HepG2 (cell line): ENCODE data around the gene ZNF792. TPM values are rescaled to one million over a fixed set of nuclear protein-coding genes. Genes with fewer than 3 reads are reported as not detected.

Experiments used
- ATAC-seq: fragments of 200-7000 bp; cut with Tn5 transposase; 3 replicates; pipeline ENCODE4 v1.9.1; 2020; ENCODE audit warnings: mild to moderate bottlenecking, moderate library complexity
- BruUV-seq: library from RNA; stranded (reverse); fragments of 400-500 nt; replicated peaks from 2 replicates; lab custom pipeline; 2021; lab: Mats Ljungman, UMichigan
- CTCF ChIA-PET: fragments of 300-600 bp; formaldehyde crosslinking; extraction: SDS; loops from one replicate; lab custom pipeline; 2021; ENCODE audit warnings: low total read pairs, inconsistent platforms, low intra/inter-chr PET ratio; lab: Yijun Ruan, JAX
- POLR2A ChIA-PET: fragments of 350-600 bp; sonication (Branson Sonifier 250); formaldehyde crosslinking; loops from one replicate; lab custom pipeline; 2020; ENCODE audit warnings: antibody characterized with exemption, inconsistent platforms; lab: Yijun Ruan, JAX
- DNase-seq: peaks from one replicate; pipeline ENCODE4 v3.0.0-alpha.2; 2015; ENCODE audit warnings: low spot score
- FAIRE-seq: peaks from 3 replicates; lab custom pipeline; 2011; peaks lifted over from hg19 to GRCh38; lab: Jason Lieb, UNC
- H2AFZ ChIP-seq: one replicate; pipeline ENCODE4 v1.6.1; 2011; ENCODE audit warnings: low read length, inconsistent platforms
- H3K27ac ChIP-seq: fragments of 300-600 bp; 3 replicates; pipeline ENCODE4 v1.8.0; 2011; ENCODE audit warnings: mixed run types, mild to moderate bottlenecking, mixed read lengths, low read length, inconsistent platforms; ENCODE audit not compliant: insufficient read depth; ENCODE audit errors: extremely low read length
- H3K27me3 ChIP-seq, 2 experiments: fragments of 200-600 bp in 1 of 2; 2 replicates in 1 of 2; 3 replicates in 1 of 2; pipeline versions ENCODE4 v1.6.0 to v1.8.0; 2011; ENCODE audit warnings: low read length in 2 of 2, mild to moderate bottlenecking in 2 of 2, moderate library complexity in 2 of 2, inconsistent platforms in 1 of 2; ENCODE audit not compliant: insufficient read depth in 2 of 2, control insufficient read depth in 1 of 2
- H3K36me3 ChIP-seq, 2 experiments: fragments of 200-600 bp in 1 of 2; replicated peaks in 1 of 2; 2 replicates in 1 of 2; 3 replicates in 1 of 2; pipeline versions ENCODE4 v1.5.1 to v1.8.0; 2011; ENCODE audit warnings: low read length in 2 of 2, inconsistent platforms in 1 of 2; ENCODE audit not compliant: insufficient read depth in 2 of 2, control insufficient read depth in 1 of 2
- H3K4me1 ChIP-seq: 2 replicates; pipeline ENCODE4 v1.5.1; 2012; ENCODE audit warnings: low read length, inconsistent platforms; ENCODE audit not compliant: insufficient read depth
- H3K4me2 ChIP-seq: 2 replicates; pipeline ENCODE4 v1.6.0; 2011; ENCODE audit warnings: low read depth, low read length, inconsistent platforms
- H3K4me3 ChIP-seq, 3 experiments: fragments of 200-600 bp in 1 of 3; sonication (generic), shearing (Covaris generic) in 1 of 3; replicated peaks in 1 of 3; 2 replicates each; pipeline ENCODE4 v1.5.1; 2011 to 2016; ENCODE audit warnings: low read length in 3 of 3, inconsistent platforms in 2 of 3, low read depth in 2 of 3, mild to moderate bottlenecking in 2 of 3, control low read depth in 1 of 3, mixed read lengths in 1 of 3; ENCODE audit not compliant: insufficient read depth in 1 of 3
- H3K79me2 ChIP-seq: one replicate; pipeline ENCODE4 v1.6.1; 2011; ENCODE audit warnings: low read length, inconsistent platforms; ENCODE audit not compliant: insufficient read depth
- H3K9ac ChIP-seq: 2 replicates; pipeline ENCODE4 v1.6.0; 2011; ENCODE audit warnings: mild to moderate bottlenecking, low read depth, low read length, inconsistent platforms; ENCODE audit not compliant: insufficient read depth
- H3K9me3 ChIP-seq: 2 replicates; pipeline ENCODE4 v1.5.1; 2012; ENCODE audit warnings: mild to moderate bottlenecking, low read length
- H4K20me1 ChIP-seq: 2 replicates; pipeline ENCODE4 v1.6.0; 2011; ENCODE audit warnings: inconsistent platforms, mild to moderate bottlenecking, low read length, moderate library complexity; ENCODE audit not compliant: insufficient read depth
- DR1 ChIP-seq: sonication (generic); formaldehyde crosslinking; IDR thresholded peaks from 2 replicates; pipeline ENCODE4 v1.8.0; 2021; ENCODE audit warnings: mild to moderate bottlenecking, missing genetic modification reagents, inconsistent platforms
- EHMT2 ChIP-seq: fragments of 200-600 bp; sonication (generic); IDR thresholded peaks from 2 replicates; pipeline ENCODE4 v1.7.0; 2017; ENCODE audit warnings: antibody characterized with exemption, low read depth, low read length, borderline replicate concordance
- FOXA1 ChIP-seq, 2 experiments: fragments of 450-650 bp in 1 of 2; sonication (generic) in 1 of 2; formaldehyde crosslinking in 1 of 2; IDR thresholded peaks; 2 replicates each; pipeline versions ENCODE4 v1.4.0 to v1.6.1; 2016 to 2020; ENCODE audit warnings: missing genetic modification reagents in 1 of 2
- FOXJ3 ChIP-seq: sonication (generic); formaldehyde crosslinking; IDR thresholded peaks from 2 replicates; pipeline ENCODE4 v1.4.0; 2020; ENCODE audit warnings: missing genetic modification reagents, mild to moderate bottlenecking, borderline replicate concordance
- KDM4B ChIP-seq: sonication (generic); formaldehyde crosslinking; IDR thresholded peaks from 2 replicates; pipeline ENCODE4 v1.4.0; 2020; ENCODE audit warnings: missing genetic modification reagents
- MLX ChIP-seq: IDR thresholded peaks from 2 replicates; pipeline ENCODE4 v1.6.1; 2016
- PLRG1 ChIP-seq: fragments of 450-650 bp; conservative IDR thresholded peaks from 2 replicates; pipeline ENCODE4 v1.6.1; 2016
- POLR2A ChIP-seq, 2 experiments: IDR thresholded peaks; 2 replicates each; pipeline ENCODE4 v1.6.1; 2011; ENCODE audit warnings: low read depth in 2 of 2, low read length in 2 of 2, mild to moderate bottlenecking in 1 of 2, moderate library complexity in 1 of 2; ENCODE audit not compliant: insufficient read depth in 1 of 2
- TBL1XR1 ChIP-seq: fragments of 150-350 bp; IDR thresholded peaks from 2 replicates; pipeline ENCODE4 v1.6.1; 2014; ENCODE audit warnings: borderline replicate concordance, low read length; ENCODE audit not compliant: partially characterized antibody
- YY1 ChIP-seq: IDR thresholded peaks from 2 replicates; pipeline ENCODE4 v1.6.1; 2011; ENCODE audit warnings: low read length, low read depth, moderate library complexity, mild to moderate bottlenecking; ENCODE audit not compliant: insufficient read depth, insufficient replicate concordance
- ZBTB20 ChIP-seq: sonication (generic); formaldehyde crosslinking; IDR thresholded peaks from 2 replicates; pipeline ENCODE4 v1.8.1; 2023; ENCODE audit warnings: missing genetic modification reagents, low read depth, mild to moderate bottlenecking, borderline replicate concordance
- ZNF329 ChIP-seq: sonication (generic); formaldehyde crosslinking; IDR thresholded peaks from 2 replicates; pipeline ENCODE4 v1.9.0; 2021; ENCODE audit warnings: low read depth, mild to moderate bottlenecking, missing genetic modification reagents
- ZNF335 ChIP-seq: sonication (generic); formaldehyde crosslinking; IDR thresholded peaks from 2 replicates; pipeline ENCODE4 v1.4.0; 2020; ENCODE audit warnings: missing genetic modification reagents
- ZNF383 ChIP-seq: sonication (generic); formaldehyde crosslinking; IDR thresholded peaks from 2 replicates; pipeline ENCODE4 v1.4.0; 2020; ENCODE audit warnings: missing genetic modification reagents, mild to moderate bottlenecking, borderline replicate concordance
- ZNF546 ChIP-seq: sonication (generic); formaldehyde crosslinking; conservative IDR thresholded peaks from 2 replicates; pipeline ENCODE4 v1.8.1; 2023; ENCODE audit warnings: mild to moderate bottlenecking, missing genetic modification reagents
- ZNF557 ChIP-seq: sonication (generic); formaldehyde crosslinking; IDR thresholded peaks from 2 replicates; pipeline ENCODE4 v1.4.0; 2020; ENCODE audit warnings: missing genetic modification reagents
- ZNF572 ChIP-seq: sonication (generic); formaldehyde crosslinking; IDR thresholded peaks from 2 replicates; pipeline ENCODE4 v1.5.1; 2020; ENCODE audit warnings: mild to moderate bottlenecking, missing genetic modification reagents
- ZNF576 ChIP-seq: sonication (generic); formaldehyde crosslinking; IDR thresholded peaks from 2 replicates; pipeline ENCODE4 v1.4.0; 2020; ENCODE audit warnings: mild to moderate bottlenecking, missing genetic modification reagents
- ZNF879 ChIP-seq: sonication (generic); formaldehyde crosslinking; IDR thresholded peaks from 2 replicates; pipeline ENCODE4 v1.8.1; 2023; ENCODE audit warnings: missing genetic modification reagents
- WGBS: methylation state at CpG from one replicate; pipeline ENCODE4 v1.1.6; 2017; ENCODE audit warnings: low lambda C conversion rate; 5-methylcytosine and 5-hydroxymethylcytosine counted together
- in situ Hi-C: cut with HindIII; loops from 2 replicates; pipeline ENCODE4 v1.10.0; 2017; ENCODE audit warnings: low pct_unique_long_range_greater_than_20kb; ENCODE audit not compliant: extremely low pct_ligation_motif_present
- intact Hi-C: fragments of 100-400 bp; cut with micrococcal nuclease; formaldehyde crosslinking; loops from one replicate; pipeline ENCODE4 v1.10.0; 2022; ENCODE audit not compliant: unreplicated experiment
- polyA plus RNA-seq, 8 experiments: library from polyadenylated mRNA; depleted of rRNA in 3 of 8; stranded (reverse) in 7 of 8; unstranded in 1 of 8; fragments of >200 nt; fragmentation: Illumina TruSeq in 4 of 8; extraction: Trizol in 4 of 8; gene quantifications; 2 replicates each; pipeline versions ENCODE4 v1.2.1 to v1.2.3, GENCODE V29; 2011 to 2016; ENCODE audit warnings: low read depth in 4 of 8, missing spikeins in 1 of 8, mixed read lengths in 1 of 8; ENCODE audit not compliant: insufficient read depth in 1 of 8
- total RNA-seq, 5 experiments: library from RNA; depleted of rRNA; stranded (reverse); fragments of >200 nt; fragmentation: Illumina TruSeq; extraction: Trizol; gene quantifications; 2 replicates each; pipeline ENCODE4 v1.2.3, GENCODE V29; 2016; ENCODE audit warnings: low read depth in 1 of 5
- TF ChIP-seq, protein P1 (sequence below): sonication (generic); formaldehyde crosslinking; IDR thresholded peaks from 2 replicates; pipeline ENCODE4 v1.5.0; 2020; ENCODE audit warnings: missing genetic modification reagents
- TF ChIP-seq, protein P2 (sequence below): sonication (generic); formaldehyde crosslinking; conservative IDR thresholded peaks from 2 replicates; pipeline ENCODE4 v1.8.0; 2022; ENCODE audit warnings: missing genetic modification reagents

The ZNF792 gene
- total and polyA plus RNA-seq, 2 of the 13 experiments (the other 11 are each of a cell fraction or from before 2014, with no cell fraction given), result 5.5 to 11.5 TPM

DNA sequence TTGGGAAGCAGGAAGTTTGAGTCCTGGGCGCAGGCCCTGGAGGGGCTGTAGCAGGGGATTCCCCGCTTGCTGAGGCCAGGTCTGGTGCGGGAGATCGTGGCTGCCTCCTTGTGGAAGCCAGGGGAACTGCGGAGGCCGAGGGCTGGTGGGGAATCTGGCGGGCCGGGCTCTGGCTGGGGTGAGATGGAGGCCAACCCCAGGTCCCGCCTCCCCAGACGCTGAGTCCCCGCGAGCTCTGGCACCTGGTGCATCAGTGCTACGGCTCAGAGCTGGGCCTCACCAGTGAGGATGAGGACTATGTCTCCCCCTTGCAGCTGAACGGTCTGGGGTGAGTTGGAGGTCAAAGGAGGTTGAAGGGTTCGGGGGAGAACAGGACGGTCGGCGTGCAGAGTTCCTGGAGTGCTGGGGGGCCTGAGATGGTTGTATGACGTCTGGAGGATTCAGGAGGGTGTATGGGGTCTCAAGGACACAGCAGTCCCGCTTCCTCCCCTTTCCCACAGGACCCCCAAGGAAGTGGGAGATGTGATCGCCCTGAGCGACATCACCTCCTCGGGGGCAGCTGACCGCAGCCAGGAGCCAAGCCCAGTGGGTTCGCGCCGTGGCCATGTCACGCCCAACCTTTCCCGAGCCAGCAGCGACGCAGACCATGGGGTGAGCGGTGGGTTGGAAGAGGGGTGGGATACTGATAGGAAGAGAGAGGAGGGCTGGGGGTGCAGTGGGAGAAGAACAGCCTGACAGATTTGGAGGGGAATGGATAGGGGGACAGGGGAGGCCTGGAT is 49.2 kb upstream of the ZNF792 start:
- peaks cover 28 to 68% of the 10 kb centered on the region in 2 experiments for H3K36me3 ChIP-seq
- DNase-seq, result peak; percentile 48
- 89% methylated on average over 27 of the region's 32 CpGs for WGBS
- in situ Hi-C loops, result loop anchor here (5.0 kb wide), 1 partner anchor 41 kb away; no protein-coding TSS in a partner anchor
- no peak overlapping the region for H3K4me3 ChIP-seq
- ChIA-PET POLR2A (interaction anchor here (0.5 to 1.6 kb wide), 3 partner anchors 18 to 39 kb away, joined by 3 to 4 read pairs (median 4); partner anchors contain the start of gene HPN), CTCF (interaction anchor here (1.0 to 3.4 kb wide), 3 partner anchors 11 to 40 kb away, joined by 3 to 99 read pairs (median 4); no protein-coding TSS in a partner anchor)
- no peak overlapping the region for H3K4me2 ChIP-seq
- no peak overlapping the region for H3K27ac ChIP-seq
- H4K20me1 ChIP-seq, result peaks cover 13% of the 10 kb centered on the region; the same call in 1 of the 2 replicates
- H3K9me3 ChIP-seq, result no peaks in the 10 kb centered on the region
- peak; percentile 73 for ATAC-seq
- 0 out of 2 replicates have a peak, but pooled peaks cover 9% of the 10 kb centered on the region for H3K4me1 ChIP-seq
- H2AFZ ChIP-seq, result no peak overlapping the region
- peak; percentile 23 for FAIRE-seq
- BruUV-seq, result no TSS peak
- H3K9ac ChIP-seq, result no peak overlapping the region
- no peaks in the 10 kb centered on the region for H3K27me3 ChIP-seq
- intact Hi-C loops, result loop anchor here (1.0 kb wide), 1 partner anchor 40 kb away; no protein-coding TSS in a partner anchor
- no peaks in the 10 kb centered on the region for H3K79me2 ChIP-seq
- TF ChIP-seq POLR2A (IDR thresholded peaks at IDR 0.05; ENCODE audit: insufficient read depth in 1 of 2, low read depth in 2 of 2, low read length in 2 of 2) (peak in 1 of 2 experiments; percentile 55; a peak in 2 of 4 replicates), TBL1XR1 (no peak), MLX (CRISPR knock-in tag) (no peak), FOXA1 (IDR thresholded peaks at IDR 0.05) (no peak), FOXA1 (CRISPR knock-in tag; IDR thresholded peaks at IDR 0.05) (no peak), ZBTB20 (CRISPR knock-in tag) (no peak), ZNF572 (CRISPR knock-in tag) (no peak), ZNF879 (no peak), EHMT2 (no peak), ZNF383 (no peak), ZNF576 (CRISPR knock-in tag) (no peak), ZNF557 (CRISPR knock-in tag) (no peak), DR1 (CRISPR knock-in tag) (no peak), KDM4B (CRISPR knock-in tag) (no peak), ZNF329 (CRISPR knock-in tag) (no peak), ZNF335 (CRISPR knock-in tag) (no peak), FOXJ3 (CRISPR knock-in tag) (no peak), ZNF546 (CRISPR knock-in tag) (no peak; the same call in 1 of the 2 replicates), YY1 (peak; percentile 40), PLRG1 (no peak)
- TF ChIP-seq, protein P1, sequence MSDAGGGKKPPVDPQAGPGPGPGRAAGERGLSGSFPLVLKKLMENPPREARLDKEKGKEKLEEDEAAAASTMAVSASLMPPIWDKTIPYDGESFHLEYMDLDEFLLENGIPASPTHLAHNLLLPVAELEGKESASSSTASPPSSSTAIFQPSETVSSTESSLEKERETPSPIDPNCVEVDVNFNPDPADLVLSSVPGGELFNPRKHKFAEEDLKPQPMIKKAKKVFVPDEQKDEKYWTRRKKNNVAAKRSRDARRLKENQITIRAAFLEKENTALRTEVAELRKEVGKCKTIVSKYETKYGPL (CRISPR knock-in tag), result no peak
- TF ChIP-seq, protein P2, sequence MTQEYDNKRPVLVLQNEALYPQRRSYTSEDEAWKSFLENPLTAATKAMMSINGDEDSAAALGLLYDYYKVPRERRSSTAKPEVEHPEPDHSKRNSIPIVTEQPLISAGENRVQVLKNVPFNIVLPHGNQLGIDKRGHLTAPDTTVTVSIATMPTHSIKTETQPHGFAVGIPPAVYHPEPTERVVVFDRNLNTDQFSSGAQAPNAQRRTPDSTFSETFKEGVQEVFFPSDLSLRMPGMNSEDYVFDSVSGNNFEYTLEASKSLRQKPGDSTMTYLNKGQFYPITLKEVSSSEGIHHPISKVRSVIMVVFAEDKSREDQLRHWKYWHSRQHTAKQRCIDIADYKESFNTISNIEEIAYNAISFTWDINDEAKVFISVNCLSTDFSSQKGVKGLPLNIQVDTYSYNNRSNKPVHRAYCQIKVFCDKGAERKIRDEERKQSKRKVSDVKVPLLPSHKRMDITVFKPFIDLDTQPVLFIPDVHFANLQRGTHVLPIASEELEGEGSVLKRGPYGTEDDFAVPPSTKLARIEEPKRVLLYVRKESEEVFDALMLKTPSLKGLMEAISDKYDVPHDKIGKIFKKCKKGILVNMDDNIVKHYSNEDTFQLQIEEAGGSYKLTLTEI (CRISPR knock-in tag), result no peak
